ENCODE results near the gene TNPO3.
A peak's percentile ranks its signal among the peaks of the same experiment; 100 is the strongest.

The TNPO3 gene

GRCh38 chr7:128937647-128938543, 117.0 kb downstream of the TNPO3 start, which contains the start of gene IRF5:
Gene IRF5 (plus strand): TSS chr7:128937927. CDS start chr7:128942082, 4,155 bp downstream.
- peak; percentile 53 for DNase-seq

- DNase-seq = no peak
These were observed 117.7 kb downstream of the TNPO3 start for GRCh38 chr7:128937271-128937646.

GRCh38 chr7:128936798-128937197, 118.1 kb downstream of the TNPO3 start:
- no peak for DNase-seq

DNA sequence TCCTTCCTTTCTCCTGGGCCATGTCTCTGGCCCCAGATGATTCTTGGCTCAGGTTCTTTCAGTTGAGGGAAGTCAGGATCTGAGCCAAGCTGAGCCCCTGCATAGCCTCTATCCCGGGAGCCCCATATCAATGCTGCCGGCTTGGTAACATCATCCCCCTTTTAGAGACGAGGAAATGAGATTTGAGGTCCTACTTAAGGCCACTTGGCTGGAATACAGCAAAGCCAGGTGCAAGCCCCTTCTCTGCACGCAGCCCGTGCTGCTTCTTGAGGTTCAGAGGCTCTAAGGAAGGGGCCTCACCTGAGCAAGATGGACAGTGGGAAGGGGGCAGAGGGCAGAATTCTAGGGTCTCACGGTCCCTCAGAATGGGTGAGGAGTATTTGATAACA, 119.6 kb downstream of the TNPO3 start:
- DNase-seq = no peak

DNA sequence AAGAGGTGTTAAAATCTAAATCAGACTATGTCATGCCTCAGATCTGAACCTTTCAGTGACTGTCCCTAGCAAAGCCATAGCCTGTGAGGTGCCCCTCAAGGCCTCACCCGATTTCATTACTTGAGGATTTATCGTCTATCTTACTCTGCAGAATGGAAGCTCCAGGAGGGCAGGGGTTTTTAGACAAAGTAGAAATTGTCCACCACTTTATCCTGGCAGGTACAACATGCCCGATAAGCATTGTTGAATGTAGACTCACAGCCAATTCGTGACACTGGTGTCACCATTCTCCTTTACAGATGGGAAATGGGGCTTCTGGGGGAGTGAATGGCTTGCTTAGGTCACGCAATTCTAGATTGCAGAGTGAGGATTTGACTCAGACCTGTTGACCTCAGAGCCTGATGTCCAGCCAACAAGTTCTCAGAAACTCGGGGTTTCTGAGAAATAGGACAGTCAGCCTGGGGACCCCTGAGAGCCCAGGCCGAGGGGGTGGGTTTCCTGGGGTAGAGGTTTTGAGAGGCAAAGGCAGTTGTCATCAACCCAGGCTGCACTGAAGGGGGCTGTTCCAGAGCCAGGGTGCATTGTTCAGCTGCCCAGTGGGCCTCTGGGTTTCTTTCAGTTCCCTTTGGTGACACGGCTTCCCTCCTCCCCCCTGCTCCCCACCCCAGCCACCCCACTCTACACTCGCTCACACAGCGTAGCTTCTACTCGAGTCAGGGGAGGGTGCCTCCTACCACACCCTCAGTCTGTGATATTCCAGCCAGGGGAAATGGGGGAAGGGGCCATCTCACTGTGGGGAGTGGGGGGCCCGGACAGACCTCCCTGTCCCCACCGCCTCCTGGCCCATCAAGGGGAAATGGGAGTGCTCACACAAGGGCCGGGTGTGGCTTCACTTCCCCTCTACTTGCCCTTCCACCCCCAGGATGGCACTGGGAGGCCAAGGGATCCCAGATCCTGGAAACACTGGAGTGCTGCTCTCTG, 120.3 kb downstream of the TNPO3 start:
- DNase-seq = no peak

DNA sequence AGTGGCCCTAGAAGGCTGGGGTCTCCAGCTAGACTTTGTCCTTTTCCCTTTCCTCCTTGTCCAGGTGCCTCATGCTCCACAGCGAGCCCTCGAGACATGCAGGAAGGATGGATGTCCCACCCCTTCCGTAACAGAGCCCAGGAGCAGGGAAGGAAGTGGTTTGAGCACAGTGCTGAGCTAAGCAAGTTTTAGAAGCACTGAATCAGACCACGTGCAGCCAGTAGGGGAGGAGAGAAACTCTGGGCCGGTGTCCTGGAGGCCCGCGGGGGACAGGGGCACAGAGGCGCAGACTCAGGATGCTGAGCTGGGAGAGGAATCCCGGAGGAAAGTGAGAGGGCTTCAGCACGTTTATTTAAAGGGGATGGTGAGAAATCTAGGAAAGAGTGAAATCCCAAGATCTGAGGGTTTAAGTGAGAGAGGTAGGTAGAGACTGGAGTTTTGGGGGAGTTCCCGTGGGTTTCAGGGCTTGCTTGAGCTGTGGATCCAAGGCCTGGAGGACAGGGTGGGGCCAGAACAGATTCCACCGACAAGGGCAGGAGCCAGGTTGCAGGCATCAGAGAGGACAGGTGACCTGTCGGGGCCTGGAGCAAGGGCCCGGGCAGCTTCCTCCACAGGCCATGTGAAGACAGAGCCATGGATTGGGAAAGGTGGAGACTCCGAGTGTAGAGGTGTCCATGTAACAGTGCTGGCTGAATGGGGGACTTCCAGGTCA, 121.6 kb downstream of the TNPO3 start:
- DNase-seq = no peak

- DNase-seq = no peak
These were observed 122.1 kb downstream of the TNPO3 start for GRCh38 chr7:128932862-128933179.

DNA sequence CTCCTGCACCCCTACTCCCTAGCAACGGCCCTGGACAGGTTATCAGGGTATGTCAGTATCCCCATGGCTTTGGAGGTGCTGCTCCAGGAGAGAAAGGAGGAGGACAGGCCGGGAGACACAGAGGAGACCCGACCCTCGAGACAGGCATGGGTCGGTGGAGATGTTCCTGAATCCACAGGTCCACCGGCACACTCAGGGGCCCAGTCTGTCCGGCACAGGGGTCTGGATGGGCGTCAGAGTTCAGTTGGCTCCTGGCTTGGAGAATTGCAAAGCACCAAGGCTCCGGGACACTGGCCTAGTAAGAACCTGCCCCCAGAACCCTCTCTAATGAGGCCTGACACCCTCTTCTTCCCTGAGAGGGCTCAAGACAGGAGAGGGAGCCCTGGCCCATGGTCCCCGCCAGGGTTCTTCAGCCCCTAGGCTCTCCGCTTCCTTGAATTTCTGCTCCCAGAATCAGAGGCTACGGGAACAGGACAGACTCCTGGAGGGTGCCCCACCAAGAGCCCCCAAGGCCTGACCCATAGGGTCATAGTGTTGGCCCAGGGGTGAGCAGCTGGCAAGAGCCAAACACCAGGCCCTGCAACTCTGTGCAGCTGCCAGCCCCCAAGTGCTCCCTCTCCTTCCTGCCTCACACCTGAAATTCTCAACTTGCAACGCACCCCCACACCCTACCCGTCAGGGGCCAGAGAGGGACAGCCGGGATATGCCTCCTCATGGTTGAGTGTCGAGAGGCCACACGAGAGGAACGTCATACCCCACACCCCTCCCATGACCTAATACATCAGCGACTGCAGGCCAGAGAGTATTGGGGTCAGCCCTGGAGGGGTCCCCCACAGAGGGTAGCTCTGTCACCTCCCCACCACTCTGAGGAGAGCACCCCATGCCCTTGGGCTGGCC, 122.7 kb downstream of the TNPO3 start:
- DNase-seq = no peak

DNA sequence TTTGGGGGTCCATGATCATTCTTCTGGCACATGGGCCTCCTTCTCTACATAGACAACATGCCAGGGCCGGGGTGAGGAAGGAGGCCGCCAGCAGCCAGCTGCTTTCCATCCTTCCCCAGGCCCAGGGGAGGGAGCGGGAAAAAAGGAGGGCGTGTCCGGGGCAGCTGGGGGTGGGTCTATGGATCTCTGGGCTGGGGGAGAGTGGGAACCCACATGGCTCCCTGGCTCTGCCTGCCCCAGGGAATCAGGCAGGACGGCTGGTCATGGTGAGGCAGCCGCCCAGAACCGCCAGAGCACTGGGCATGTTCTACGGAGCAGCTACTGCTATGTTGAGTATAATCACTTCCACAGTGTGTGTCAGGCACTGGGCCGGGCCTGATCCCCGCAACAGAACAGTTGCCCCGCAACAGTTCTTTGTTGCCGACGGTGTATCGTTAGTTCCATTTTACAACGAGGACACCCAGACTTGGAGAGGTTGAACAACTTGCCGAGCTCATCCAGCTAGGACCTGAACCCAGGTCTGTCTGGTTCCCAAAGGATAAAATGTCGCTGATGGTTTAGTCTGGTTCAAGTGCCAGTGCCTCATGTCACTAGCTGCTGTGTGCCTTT, 123.6 kb downstream of the TNPO3 start:
- DNase-seq = no peak

DNA sequence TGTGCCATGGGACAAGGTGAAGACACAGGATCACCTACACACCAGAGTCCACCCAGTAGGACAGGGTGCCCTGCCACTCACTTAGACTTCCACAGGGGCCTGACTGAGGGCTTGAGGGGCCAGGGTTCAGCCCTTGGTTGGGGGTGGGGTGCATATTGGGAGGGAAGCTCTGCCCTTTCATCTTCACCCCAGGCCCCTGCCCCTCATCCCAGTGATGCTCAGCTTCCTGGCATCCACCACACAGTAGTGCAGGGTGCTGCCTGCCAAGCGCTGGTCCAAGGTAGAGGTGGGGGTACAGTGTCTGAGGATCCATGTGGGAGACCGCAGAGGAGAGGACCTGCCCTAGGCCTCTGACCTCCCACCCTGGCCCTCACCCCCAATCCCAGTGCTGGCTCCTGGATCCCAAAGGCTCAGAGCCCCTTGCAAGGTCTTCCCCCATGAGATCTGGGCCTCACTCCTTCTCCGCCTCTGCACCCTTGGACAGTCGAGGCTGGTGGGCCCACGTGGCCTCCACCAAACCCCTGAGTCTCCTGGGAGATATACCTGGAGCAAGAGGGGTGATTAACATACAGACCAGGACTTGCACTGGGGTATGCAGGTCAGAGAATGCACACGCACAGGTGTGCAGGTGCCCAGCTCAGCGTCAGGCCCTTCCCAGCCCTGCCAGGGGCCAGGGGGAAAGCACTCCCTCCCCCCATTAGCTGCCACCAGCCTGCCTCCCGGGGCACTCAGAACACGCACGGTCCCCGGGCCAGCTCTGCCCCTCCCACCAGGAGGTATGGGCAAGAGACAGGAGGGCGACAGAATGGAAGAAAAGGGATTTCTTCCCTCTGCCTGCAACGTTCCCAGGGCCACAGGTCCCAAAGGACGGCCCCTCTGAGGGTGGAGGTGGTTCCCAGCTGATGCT, 125.8 kb downstream of the TNPO3 start:
- DNase-seq = no peak

- no peak for DNase-seq
These were observed 126.6 kb downstream of the TNPO3 start for GRCh38 chr7:128928159-128928813.

DNA sequence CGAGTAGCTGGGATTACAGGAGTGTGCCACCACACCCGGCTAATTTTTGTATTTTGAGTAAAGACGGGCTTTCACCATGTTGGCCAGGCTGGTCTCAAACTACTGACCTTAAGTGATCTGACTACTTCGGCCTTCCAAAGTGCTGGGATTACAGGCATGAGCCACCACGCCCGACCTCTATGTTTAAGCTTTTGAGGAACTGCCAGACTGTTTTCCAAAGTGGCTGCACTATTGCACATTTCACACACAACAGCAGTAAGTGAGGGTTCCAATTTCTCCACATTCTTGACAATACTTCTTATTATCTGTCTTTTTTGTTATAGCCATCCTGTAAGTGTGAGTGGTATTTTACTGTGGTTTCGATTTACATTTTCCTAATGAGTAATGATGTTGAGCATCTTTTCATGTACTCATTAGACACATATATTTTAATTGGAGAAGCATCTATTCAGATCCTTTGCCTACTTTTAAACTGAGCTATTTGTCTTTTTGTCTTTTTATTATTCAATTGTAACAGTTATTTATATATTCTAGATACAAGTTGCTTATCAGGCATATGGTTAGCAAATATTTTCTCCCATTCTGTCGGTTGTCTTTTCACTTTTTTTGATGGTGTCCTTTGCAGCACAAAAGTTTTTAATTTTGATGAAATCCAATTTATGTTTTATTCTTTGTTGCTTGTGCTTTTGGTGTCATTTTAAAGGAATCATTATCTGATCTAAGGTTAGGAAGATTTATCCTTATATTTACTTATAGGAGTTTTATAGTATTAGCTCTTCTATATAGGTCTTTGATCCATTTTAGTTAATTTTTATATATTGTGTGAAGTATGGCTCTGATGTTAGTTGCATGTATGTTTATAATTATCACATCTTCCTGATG, 130.0 kb downstream of the TNPO3 start:
- no peak for DNase-seq

DNA sequence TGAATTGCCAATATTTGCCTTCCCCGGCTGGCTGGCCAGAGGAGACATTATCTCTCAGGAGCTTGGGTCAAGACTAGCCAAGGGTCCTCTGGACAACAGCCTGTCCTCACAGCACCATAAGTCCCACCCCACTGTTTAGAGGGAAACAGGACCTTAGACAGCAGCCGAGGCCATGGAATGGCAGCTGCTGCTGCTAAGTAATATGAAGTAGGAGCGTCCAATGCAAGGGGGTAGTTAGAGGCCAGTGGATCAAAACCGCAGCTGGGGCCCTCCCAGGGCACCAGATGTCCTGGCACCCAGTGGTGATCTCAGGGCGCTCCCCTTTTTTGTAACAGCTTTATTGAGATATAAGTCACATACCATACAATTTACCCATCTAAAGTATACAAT, 131.5 kb downstream of the TNPO3 start:
- DNase-seq = no peak

DNA sequence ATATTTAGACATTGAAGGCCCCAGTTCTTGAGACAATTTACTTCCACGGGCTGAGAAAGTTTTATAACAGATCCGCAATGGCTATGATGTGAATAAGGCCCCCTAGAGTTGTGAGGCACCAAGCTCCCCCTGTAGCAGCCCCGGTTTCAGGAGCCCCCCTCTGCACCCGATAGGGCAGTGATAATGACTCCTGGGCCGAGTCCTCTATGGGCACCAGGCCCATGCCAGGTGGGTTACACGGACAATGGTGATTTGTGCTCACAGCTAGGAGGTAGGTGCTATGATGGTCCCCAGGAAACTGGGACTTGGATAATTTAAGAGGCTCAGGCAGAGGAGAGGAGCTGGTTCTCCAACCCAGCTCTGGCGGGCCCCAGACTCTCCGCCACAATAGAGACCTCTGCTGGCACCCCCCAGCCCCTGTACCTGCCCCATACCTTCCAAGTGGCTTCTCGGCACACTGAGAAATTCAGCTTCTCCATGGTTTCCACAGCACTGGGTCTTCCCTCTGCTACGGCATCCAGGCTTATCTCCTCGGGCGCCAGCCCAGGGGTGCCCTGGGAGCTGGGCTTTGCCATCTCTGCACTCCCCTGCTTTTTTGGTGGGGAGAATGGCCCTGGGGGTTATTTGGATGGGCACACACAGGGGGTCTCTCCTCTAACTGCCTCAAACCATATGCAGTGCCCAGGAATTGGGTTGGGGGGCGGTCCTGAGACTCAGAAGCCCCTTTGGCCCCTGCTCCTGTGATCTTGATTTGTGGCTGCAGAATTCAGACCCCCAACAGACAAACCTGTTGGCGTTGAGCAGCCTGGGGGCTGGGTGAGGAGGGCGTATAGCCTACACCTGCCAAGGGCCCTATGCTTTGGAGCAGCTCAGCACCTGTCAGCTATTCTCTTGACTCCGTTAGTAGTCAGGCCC, 132.2 kb downstream of the TNPO3 start:
- no peak for DNase-seq

DNA sequence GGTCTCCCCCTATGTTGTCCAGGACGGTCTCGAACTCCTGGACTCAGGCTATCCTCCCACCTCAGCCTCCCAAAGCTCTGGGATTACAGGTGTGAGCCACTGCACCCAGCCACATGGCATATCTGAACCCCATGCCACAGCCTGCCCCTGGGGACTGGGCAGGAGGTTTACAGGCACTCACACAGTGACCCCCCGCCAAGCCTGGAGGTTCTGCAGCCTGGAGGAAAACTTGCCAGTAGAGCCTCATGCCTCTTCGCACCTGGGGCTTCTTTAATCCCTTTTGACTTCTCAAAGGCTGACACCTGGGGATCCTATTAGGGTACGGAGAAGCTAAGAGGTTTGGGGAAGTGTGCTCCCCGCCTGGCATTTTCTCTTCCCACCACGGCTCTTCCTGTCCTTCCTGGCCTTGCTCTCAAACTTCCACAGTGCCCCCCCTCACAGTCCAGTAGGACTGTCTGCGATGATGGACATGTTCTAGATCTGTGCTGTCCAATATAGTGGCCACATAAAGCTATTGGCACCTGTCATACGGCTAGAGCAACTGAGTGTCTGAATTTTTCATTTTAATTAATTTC, 133.0 kb downstream of the TNPO3 start:
- DNase-seq = no peak

GRCh38 chr7:128920913-128921582, 133.9 kb downstream of the TNPO3 start:
- no peak for DNase-seq
